GM12874 (cell line): ENCODE data around the gene STRIT1.

Experiments
- TF ChIP-seq, protein P1 (sequence below): IDR thresholded peaks from 2 replicates; pipeline ENCODE4 v1.5.1; 2011; ENCODE audit warnings: low read depth, mild to moderate bottlenecking, control low read depth, low read length, moderate library complexity; ENCODE audit not compliant: insufficient read depth

The STRIT1 gene

DNA sequence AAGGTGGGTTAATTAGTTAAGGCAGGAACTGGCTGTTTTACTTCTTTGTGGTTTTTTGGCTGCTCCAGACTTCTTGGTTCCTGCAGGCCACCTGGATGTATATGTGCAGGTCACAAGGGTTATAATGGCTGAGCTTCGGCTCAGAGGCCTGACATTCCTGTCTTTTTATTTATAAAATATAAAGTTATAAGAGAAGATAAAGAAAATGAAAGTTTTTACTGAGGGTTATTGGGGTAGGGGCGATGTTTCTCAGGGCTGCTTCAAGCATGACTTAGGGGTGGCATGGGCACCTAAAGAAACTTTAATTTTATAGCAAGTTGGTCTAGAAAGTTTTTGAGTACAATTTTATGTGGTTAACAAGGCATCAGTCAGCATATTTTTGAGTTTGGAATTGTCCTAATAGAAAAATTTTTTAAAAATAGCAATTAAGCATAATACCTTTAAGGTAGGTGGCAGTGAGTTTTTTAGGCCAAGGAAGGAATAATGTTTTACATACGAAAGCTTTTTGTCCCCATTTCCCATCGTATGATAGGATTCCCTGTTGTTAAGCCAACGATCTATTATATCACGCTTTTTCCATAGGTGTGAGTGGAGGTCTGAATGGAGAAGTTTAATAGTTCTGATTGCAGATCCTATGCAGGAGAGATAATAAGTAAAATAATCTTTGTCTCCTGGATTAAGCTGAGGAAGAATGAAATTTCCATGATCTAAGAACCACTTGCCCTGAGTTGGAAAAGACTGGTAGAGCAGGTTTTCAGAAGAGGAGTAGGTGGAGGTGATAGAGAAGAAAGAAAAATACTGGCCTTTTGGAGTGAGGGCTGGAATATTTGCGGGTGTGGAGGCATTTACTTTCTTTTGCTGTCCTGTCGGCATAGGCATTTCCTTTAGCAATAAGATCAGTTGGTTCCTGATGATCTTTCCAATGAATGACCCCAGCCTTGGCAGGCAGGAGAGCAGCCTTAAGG lies 10.1 kb downstream of the STRIT1 start:
- TF ChIP-seq, protein P1, sequence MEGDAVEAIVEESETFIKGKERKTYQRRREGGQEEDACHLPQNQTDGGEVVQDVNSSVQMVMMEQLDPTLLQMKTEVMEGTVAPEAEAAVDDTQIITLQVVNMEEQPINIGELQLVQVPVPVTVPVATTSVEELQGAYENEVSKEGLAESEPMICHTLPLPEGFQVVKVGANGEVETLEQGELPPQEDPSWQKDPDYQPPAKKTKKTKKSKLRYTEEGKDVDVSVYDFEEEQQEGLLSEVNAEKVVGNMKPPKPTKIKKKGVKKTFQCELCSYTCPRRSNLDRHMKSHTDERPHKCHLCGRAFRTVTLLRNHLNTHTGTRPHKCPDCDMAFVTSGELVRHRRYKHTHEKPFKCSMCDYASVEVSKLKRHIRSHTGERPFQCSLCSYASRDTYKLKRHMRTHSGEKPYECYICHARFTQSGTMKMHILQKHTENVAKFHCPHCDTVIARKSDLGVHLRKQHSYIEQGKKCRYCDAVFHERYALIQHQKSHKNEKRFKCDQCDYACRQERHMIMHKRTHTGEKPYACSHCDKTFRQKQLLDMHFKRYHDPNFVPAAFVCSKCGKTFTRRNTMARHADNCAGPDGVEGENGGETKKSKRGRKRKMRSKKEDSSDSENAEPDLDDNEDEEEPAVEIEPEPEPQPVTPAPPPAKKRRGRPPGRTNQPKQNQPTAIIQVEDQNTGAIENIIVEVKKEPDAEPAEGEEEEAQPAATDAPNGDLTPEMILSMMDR, result no peak

DNA sequence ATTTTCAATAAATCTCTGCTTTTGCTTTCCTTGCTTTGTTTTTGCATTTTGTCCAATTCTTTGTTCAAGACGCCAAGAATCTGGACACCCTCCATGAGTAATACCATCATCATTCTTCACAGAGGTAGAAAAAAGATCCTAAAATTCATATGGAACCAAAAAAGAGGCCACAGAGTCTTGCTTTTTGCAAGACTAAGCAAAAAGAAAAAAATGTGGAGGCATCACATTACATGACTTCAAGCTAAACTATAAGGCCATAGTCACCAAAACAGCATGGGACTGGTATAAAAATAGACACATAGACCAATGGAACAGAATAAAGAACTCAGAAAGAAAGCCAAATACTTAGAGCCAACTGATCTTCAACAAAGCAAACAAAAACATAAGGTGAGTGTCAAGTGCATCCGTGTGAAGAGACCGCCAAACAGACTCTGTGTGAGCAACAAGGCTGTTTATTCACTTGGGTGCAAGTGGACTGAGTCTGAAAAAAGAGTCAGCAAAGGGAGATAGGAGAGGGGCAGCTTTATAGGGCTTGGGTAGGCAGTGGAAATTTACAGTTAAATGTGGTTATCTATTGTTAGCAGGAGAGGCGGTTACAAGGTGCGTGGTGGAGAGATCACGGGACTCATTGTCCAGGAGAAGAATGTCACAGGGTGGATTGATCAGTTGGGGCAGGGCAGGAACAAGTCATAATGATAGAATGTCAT lies 10.9 kb downstream of the STRIT1 start:
- TF ChIP-seq, protein P1, result no peak

DNA sequence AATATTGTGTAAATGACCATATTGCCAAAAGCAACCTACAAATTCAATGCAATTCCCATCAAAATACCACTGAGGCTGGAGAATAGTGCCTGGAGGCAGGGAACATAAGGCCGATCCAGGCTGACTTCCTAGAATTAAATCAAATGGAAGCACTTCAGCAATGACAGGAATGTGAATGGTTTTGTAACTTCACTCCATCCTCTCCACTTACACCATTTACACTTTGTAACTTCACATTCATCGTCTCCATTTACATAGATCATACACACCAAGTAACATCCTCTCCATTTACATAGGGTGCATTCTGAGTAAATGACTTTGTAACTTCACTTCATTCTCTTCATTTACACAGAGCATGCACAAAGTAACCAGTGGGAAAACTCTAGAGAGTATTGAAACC lies 11.6 kb downstream of the STRIT1 start:
- TF ChIP-seq, protein P1, result no peak

DNA sequence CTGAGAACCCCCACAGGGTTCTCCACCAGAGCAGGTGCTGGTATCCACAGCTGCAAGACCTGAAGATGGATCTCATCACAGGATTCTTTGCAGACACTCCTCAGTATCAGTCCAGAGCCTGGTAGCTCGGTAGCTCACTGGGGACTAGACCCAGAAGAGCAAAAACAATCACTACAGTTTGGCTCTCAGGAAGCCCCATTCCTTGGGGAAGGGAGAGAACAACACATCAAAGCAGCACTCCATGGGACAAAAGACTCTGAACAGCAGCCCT lies 22.2 kb downstream of the STRIT1 start:
- TF ChIP-seq, protein P1, result no peak

DNA sequence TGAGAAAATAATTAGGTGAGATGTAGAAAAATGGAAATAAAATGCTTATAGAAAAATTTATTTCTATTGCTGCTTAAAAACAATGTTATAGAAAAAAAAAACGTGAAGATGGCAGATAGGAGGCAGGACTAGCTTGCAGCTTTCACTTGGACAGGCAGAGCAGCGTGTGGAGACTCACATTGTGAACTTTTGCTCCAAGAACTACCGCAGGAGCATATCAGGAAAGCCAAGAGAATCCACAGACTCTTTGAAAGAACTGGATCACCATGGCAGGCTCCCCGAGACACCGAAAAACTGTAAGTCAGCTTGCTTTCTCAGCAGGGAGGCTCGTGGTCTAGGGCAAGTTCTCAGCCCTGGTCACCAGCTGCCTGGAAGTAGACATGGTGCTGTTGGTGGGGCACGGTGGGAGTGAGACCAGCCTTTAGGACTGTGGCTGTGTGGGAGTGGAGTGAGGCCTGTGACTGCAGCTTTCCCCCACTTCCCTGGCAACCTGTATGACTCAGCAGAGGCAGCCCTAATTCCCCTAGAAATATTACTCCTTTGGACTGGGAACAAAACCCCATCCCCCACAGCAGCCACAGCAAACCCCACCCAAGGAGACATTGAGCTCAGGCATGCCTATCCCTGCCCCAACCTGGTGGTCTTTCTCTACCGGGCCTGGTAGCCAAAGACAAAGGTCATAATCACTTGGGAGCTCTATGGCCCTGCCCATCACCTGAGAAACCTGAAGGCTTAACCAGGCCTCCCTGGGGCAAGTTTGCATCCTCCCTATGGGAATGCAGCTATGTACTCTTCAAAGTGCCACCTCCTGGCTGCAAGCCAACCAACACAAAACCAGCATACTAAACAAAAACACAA lies 22.8 kb downstream of the STRIT1 start:
- TF ChIP-seq, protein P1, result no peak

DNA sequence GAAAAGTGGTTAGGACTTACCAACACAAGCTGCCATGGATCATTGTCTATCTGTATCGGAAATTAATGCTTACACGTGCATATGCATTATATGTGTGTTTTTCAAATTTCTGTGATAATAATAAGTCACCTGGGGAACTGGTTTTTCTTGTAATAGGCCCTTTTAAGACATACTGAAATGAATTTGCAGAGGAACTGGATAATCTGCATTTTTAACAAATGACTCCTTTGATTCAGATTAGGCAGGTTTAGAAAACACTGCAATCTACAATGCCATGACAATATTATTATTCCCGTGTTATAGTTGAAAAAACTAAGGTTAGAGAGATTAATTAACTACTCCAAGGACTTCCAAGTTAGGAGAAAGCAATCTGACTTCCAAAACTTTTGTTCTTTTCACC lies 23.4 kb downstream of the STRIT1 start:
- TF ChIP-seq, protein P1, result no peak

DNA sequence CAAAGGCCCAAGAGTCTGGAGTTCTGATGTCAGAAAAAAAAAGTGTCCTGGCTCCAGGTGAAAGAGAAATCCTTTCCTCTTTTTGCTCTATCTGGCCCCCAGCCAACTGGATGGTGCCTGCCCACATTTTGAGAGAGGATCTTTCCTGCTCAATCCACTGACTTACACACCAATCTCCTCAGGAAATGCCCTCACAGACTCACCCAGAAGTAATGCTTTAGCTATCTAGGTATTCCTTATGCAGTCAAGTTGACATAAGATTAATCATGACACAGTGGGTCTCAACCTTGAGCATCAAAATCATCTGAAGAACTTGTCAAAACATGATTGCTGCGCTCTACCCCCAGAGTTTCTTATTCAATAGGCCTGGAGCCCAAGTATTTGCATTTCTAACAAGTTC lies 31.2 kb downstream of the STRIT1 start:
- TF ChIP-seq, protein P1, result no peak
